ENCODE results near the gene GPBP1.

Gene GPBP1

GRCh38 chr5:57216714-57217113 is 42.9 kb downstream of the GPBP1 start:
- Histone ChIP-seq H2BK5ac (ENCODE audit: low read depth, low read length, poor library complexity) (no peak overlapping the region), H3K4me3 (ENCODE audit: low read depth, low read length) (no peak overlapping the region), H2BK12ac (ENCODE audit: low read length) (no peak overlapping the region), H3K23ac (ENCODE audit: low read length) (no peak overlapping the region), H3K36me3 (ENCODE audit: control insufficient read depth in 1 of 2, insufficient read depth in 2 of 2, low read length in 2 of 2) (peaks cover 22% of the 10 kb centered on the region in 2 experiments), H3K27me3 (ENCODE audit: insufficient read depth, low read length) (no peaks in the 10 kb centered on the region), H3K9ac (ENCODE audit: low read length) (no peak overlapping the region), H2AFZ (ENCODE audit: insufficient read depth, low read length, poor library complexity) (no peak overlapping the region), H3K79me2 (ENCODE audit: control insufficient read depth, insufficient read depth, low read length, poor library complexity) (peaks cover 6% of the 10 kb centered on the region), H4K12ac (ENCODE audit: low read depth, low read length) (no peak overlapping the region), H3K4me2 (ENCODE audit: low read length) (no peak overlapping the region), H3K18ac (ENCODE audit: low read length) (no peak overlapping the region), H3K14ac (ENCODE audit: low read length) (no peak overlapping the region), H3K4me1 (ENCODE audit: control insufficient read depth in 1 of 2, insufficient read depth in 2 of 2, low read length in 2 of 2) (no peaks in the 10 kb centered on the region), H2BK120ac (ENCODE audit: insufficient read depth, low read length, poor library complexity) (no peak overlapping the region), H2AK5ac (ENCODE audit: low read length) (no peak overlapping the region), H3K4ac (ENCODE audit: low read depth, low read length) (no peak overlapping the region), H3K79me1 (ENCODE audit: low read length) (no peaks in the 10 kb centered on the region), H3K27ac (ENCODE audit: low read depth, low read length) (no peak overlapping the region), H3K9me3 (ENCODE audit: insufficient read depth, low read depth, low read length) (no peaks in the 10 kb centered on the region), H4K8ac (ENCODE audit: low read depth, low read length) (no peak overlapping the region), H4K91ac (ENCODE audit: low read depth, low read length) (no peak overlapping the region)
- DNase-seq: peak in 1 of 2 donors; percentile 53
- WGBS (ENCODE audit: extremely low coverage, insufficient coverage, insufficient read length): no CpG with 5 or more reads among the region's 4 CpGs

- Histone ChIP-seq H4K8ac (ENCODE audit: low read depth, low read length) (no peak overlapping the region), H3K27ac (ENCODE audit: low read depth, low read length) (no peak overlapping the region), H4K91ac (ENCODE audit: low read depth, low read length) (no peak overlapping the region), H3K4me1 (ENCODE audit: control insufficient read depth in 1 of 2, insufficient read depth in 2 of 2, low read length in 2 of 2) (no peaks in the 10 kb centered on the region), H2BK12ac (ENCODE audit: low read length) (no peak overlapping the region), H4K12ac (ENCODE audit: low read depth, low read length) (no peak overlapping the region), H3K27me3 (ENCODE audit: insufficient read depth, low read length) (no peaks in the 10 kb centered on the region), H2AFZ (ENCODE audit: insufficient read depth, low read length, poor library complexity) (no peak overlapping the region), H2BK5ac (ENCODE audit: low read depth, low read length, poor library complexity) (no peak overlapping the region), H3K9me3 (ENCODE audit: insufficient read depth, low read depth, low read length) (no peaks in the 10 kb centered on the region), H3K14ac (ENCODE audit: low read length) (no peak overlapping the region), H3K4me2 (ENCODE audit: low read length) (no peak overlapping the region), H3K79me2 (ENCODE audit: control insufficient read depth, insufficient read depth, low read length, poor library complexity) (peaks cover 6% of the 10 kb centered on the region), H2BK120ac (ENCODE audit: insufficient read depth, low read length, poor library complexity) (no peak overlapping the region), H3K4ac (ENCODE audit: low read depth, low read length) (no peak overlapping the region), H2AK5ac (ENCODE audit: low read length) (no peak overlapping the region), H3K36me3 (ENCODE audit: control insufficient read depth in 1 of 2, insufficient read depth in 2 of 2, low read length in 2 of 2) (peaks cover 16% of the 10 kb centered on the region in 2 experiments), H3K9ac (ENCODE audit: low read length) (no peak overlapping the region), H3K4me3 (ENCODE audit: low read depth, low read length) (no peak overlapping the region), H3K23ac (ENCODE audit: low read length) (no peak overlapping the region), H3K18ac (ENCODE audit: low read length) (no peak overlapping the region), H3K79me1 (ENCODE audit: low read length) (no peaks in the 10 kb centered on the region)
- no CpG with 5 or more reads among the region's 4 CpGs for WGBS (ENCODE audit: extremely low coverage, insufficient coverage, insufficient read length)
- no peak for DNase-seq
Observed at GRCh38 chr5:57219386-57219785, 45.5 kb downstream of the GPBP1 start.

- Histone ChIP-seq H3K18ac (ENCODE audit: low read length) (no peak overlapping the region), H3K9me3 (ENCODE audit: insufficient read depth, low read depth, low read length) (no peaks in the 10 kb centered on the region), H3K23ac (ENCODE audit: low read length) (no peak overlapping the region), H3K79me1 (ENCODE audit: low read length) (no peaks in the 10 kb centered on the region), H2AK5ac (ENCODE audit: low read length) (no peak overlapping the region), H3K14ac (ENCODE audit: low read length) (no peak overlapping the region), H4K91ac (ENCODE audit: low read depth, low read length) (no peak overlapping the region), H3K4me1 (ENCODE audit: control insufficient read depth in 1 of 2, insufficient read depth in 2 of 2, low read length in 2 of 2) (no peaks in the 10 kb centered on the region), H4K12ac (ENCODE audit: low read depth, low read length) (no peak overlapping the region), H2BK120ac (ENCODE audit: insufficient read depth, low read length, poor library complexity) (no peak overlapping the region), H2AFZ (ENCODE audit: insufficient read depth, low read length, poor library complexity) (no peak overlapping the region), H3K4ac (ENCODE audit: low read depth, low read length) (no peak overlapping the region), H3K27me3 (ENCODE audit: insufficient read depth, low read length) (no peaks in the 10 kb centered on the region), H3K4me3 (ENCODE audit: low read depth, low read length) (no peak overlapping the region), H3K36me3 (ENCODE audit: control insufficient read depth in 1 of 2, insufficient read depth in 2 of 2, low read length in 2 of 2) (peaks cover 8 to 15% of the 10 kb centered on the region in 2 experiments), H2BK5ac (ENCODE audit: low read depth, low read length, poor library complexity) (no peak overlapping the region), H3K27ac (ENCODE audit: low read depth, low read length) (no peak overlapping the region), H3K4me2 (ENCODE audit: low read length) (no peak overlapping the region), H4K8ac (ENCODE audit: low read depth, low read length) (no peak overlapping the region), H2BK12ac (ENCODE audit: low read length) (no peak overlapping the region), H3K79me2 (ENCODE audit: control insufficient read depth, insufficient read depth, low read length, poor library complexity) (peaks cover 4% of the 10 kb centered on the region), H3K9ac (ENCODE audit: low read length) (no peak overlapping the region)
- 100% methylated on average over 1 of the region's 2 CpGs for WGBS (ENCODE audit: extremely low coverage, insufficient coverage, insufficient read length)
- peak; percentile 59 to 93 for DNase-seq
Observed at GRCh38 chr5:57221049-57221568, 47.2 kb downstream of the GPBP1 start.

DNA sequence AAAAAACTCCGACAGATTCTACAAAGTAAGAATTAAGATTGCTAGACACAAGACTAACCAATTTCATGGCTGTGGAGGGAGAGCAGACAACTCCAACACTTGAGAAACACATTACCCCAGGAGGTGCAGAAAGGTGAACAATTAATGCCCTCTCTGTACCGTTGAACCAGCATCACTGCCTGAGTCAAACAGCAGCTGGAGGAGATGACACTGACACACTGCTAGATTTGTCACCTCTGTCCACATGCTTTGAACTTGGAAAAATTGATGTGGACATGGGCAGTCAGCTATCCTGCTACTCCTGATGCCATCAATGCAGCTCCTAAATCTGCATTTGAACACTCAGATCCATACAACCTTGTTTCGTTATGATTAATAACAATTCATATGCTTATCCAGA is 51.7 kb downstream of the GPBP1 start:
- Histone ChIP-seq H2BK120ac (ENCODE audit: insufficient read depth, low read length, poor library complexity) (no peak overlapping the region), H3K4me1 (ENCODE audit: control insufficient read depth in 1 of 2, insufficient read depth in 2 of 2, low read length in 2 of 2) (no peaks in the 10 kb centered on the region), H4K91ac (ENCODE audit: low read depth, low read length) (no peak overlapping the region), H3K4me3 (ENCODE audit: low read depth, low read length) (no peak overlapping the region), H3K27ac (ENCODE audit: low read depth, low read length) (no peak overlapping the region), H2AK5ac (ENCODE audit: low read length) (no peak overlapping the region), H3K23ac (ENCODE audit: low read length) (no peak overlapping the region), H3K9me3 (ENCODE audit: insufficient read depth, low read depth, low read length) (no peaks in the 10 kb centered on the region), H3K14ac (ENCODE audit: low read length) (no peak overlapping the region), H3K4me2 (ENCODE audit: low read length) (no peak overlapping the region), H2BK5ac (ENCODE audit: low read depth, low read length, poor library complexity) (no peak overlapping the region), H3K79me1 (ENCODE audit: low read length) (no peaks in the 10 kb centered on the region), H3K36me3 (ENCODE audit: control insufficient read depth in 1 of 2, insufficient read depth in 2 of 2, low read length in 2 of 2) (peaks cover 7 to 9% of the 10 kb centered on the region in 2 experiments), H3K9ac (ENCODE audit: low read length) (no peak overlapping the region), H4K8ac (ENCODE audit: low read depth, low read length) (no peak overlapping the region), H2AFZ (ENCODE audit: insufficient read depth, low read length, poor library complexity) (no peak overlapping the region), H3K27me3 (ENCODE audit: insufficient read depth, low read length) (no peaks in the 10 kb centered on the region), H3K4ac (ENCODE audit: low read depth, low read length) (no peak overlapping the region), H2BK12ac (ENCODE audit: low read length) (no peak overlapping the region), H4K12ac (ENCODE audit: low read depth, low read length) (no peak overlapping the region), H3K18ac (ENCODE audit: low read length) (no peak overlapping the region), H3K79me2 (ENCODE audit: control insufficient read depth, insufficient read depth, low read length, poor library complexity) (peaks cover 2% of the 10 kb centered on the region)
- no CpG with 5 or more reads among the region's 3 CpGs for WGBS (ENCODE audit: extremely low coverage, insufficient coverage, insufficient read length)
- no peak for DNase-seq
